ENCODE results near the gene CGB7.
"Not testable (repeated sequence)": the region's sequence is repeated elsewhere in the genome, so short reads cannot be mapped to it uniquely, and the experiment has no call there.

- not testable (repeated sequence) for TF ChIP-seq CTCF (IDR thresholded peaks at IDR 0.05); EZH2 (IDR thresholded peaks at IDR 0.05; ENCODE audit: borderline replicate concordance, insufficient read depth, low read depth, low read length, poor library complexity, severe bottlenecking)
Measured at GRCh38 chr19:49049011-49049410, 8.5 kb downstream of the CGB7 start, which contains the start of gene CGB8.
